Inferior parietal cortex (tissue), 1 donor: Measurements from ENCODE around the gene KHDC4.

Experiments used
- DNase-seq: peaks from one replicate; pipeline ENCODE4 v3.0.0-alpha.2; 2016; ENCODE audit errors: extremely low spot score

KHDC4 gene

GRCh38 chr1:155969377-155969791 is 35.2 kb upstream of the KHDC4 start:
- no peak for DNase-seq

- DNase-seq, result no peak
Observed at GRCh38 chr1:155968670-155969069, 34.5 kb upstream of the KHDC4 start.

- no peak for DNase-seq
Observed at GRCh38 chr1:155968051-155968400, 33.8 kb upstream of the KHDC4 start.

GRCh38 chr1:155967341-155968050 is 33.3 kb upstream of the KHDC4 start:
- DNase-seq, result no peak

- no peak for DNase-seq
Observed at GRCh38 chr1:155966750-155967149, 32.5 kb upstream of the KHDC4 start.

GRCh38 chr1:155966135-155966534 is 31.9 kb upstream of the KHDC4 start:
- no peak for DNase-seq

- peak; percentile 44 for DNase-seq
Observed at GRCh38 chr1:155964193-155964592, 30.0 kb upstream of the KHDC4 start.

- DNase-seq, result no peak
Observed at GRCh38 chr1:155962599-155963211, 28.5 kb upstream of the KHDC4 start.

- DNase-seq, result no peak
Observed at GRCh38 chr1:155961937-155962336, 27.7 kb upstream of the KHDC4 start.

- peak; percentile 70 for DNase-seq
Observed at GRCh38 chr1:155960081-155960745, 26.0 kb upstream of the KHDC4 start.

- no peak for DNase-seq
Observed at GRCh38 chr1:155957411-155957915, 23.2 kb upstream of the KHDC4 start.

GRCh38 chr1:155954645-155955044 is 20.4 kb upstream of the KHDC4 start:
- no peak for DNase-seq

GRCh38 chr1:155952505-155952890 is 18.3 kb upstream of the KHDC4 start:
- no peak for DNase-seq

- DNase-seq, result no peak
Observed at GRCh38 chr1:155951753-155952504, 17.7 kb upstream of the KHDC4 start.

GRCh38 chr1:155950829-155951228 is 16.6 kb upstream of the KHDC4 start:
- no peak for DNase-seq

GRCh38 chr1:155947741-155948140 is 13.5 kb upstream of the KHDC4 start:
- no peak for DNase-seq

- no peak for DNase-seq
Observed at GRCh38 chr1:155947292-155947691, 13.1 kb upstream of the KHDC4 start.

- no peak for DNase-seq
Observed at GRCh38 chr1:155946633-155947219, 12.5 kb upstream of the KHDC4 start.

- no peak for DNase-seq
Observed at GRCh38 chr1:155944444-155944799, 10.2 kb upstream of the KHDC4 start.

GRCh38 chr1:155942578-155943141 is 8.4 kb upstream of the KHDC4 start:
- DNase-seq, result no peak

- no peak for DNase-seq
Observed at GRCh38 chr1:155941845-155942531, 7.8 kb upstream of the KHDC4 start.
